ENCODE data around the gene SLC25A14. TPM values are rescaled to one million over a fixed set of nuclear protein-coding genes. Genes with fewer than 3 reads are reported as not detected.

Gene SLC25A14
- total RNA-seq, result 10 to 100 TPM; 10.6 to 13.8 TPM

- TF ChIP-seq CTCF (IDR thresholded peaks at IDR 0.05), result no peak
- no peaks in the 10 kb centered on the region for H3K9me3 ChIP-seq
- no peaks in the 10 kb centered on the region for H3K36me3 ChIP-seq
- DNase-seq (ENCODE audit: low spot score) (peak; percentile 2), ATAC-seq (ENCODE audit: insufficient number of reproducible peaks, low FRiP score, low read depth) (no peak)
- peak within 1 kb of the TSS; percentile 80 for H3K4me3 ChIP-seq
- H3K4me1 ChIP-seq (ENCODE audit: control insufficient read depth in 1 of 2, low read depth in 2 of 2), result no peaks in the 10 kb centered on the region
- H3K27me3 ChIP-seq (replicated peaks; ENCODE audit: insufficient read depth), result no peaks in the 10 kb centered on the region
- H3K27ac ChIP-seq, result peak within 1 kb of the TSS in 1 of 2 donors; percentile 14
Observed at GRCh38 chrX:130339408-130340222, at the start of gene SLC25A14. SLC25A14 (plus strand) TSS chrX:130339919; CDS start chrX:130340279, 360 bp downstream.

GRCh38 chrX:130295519-130296296, 44.0 kb upstream of the SLC25A14 start:
- no peak for ATAC-seq (ENCODE audit: insufficient number of reproducible peaks, low FRiP score, low read depth)
- Histone ChIP-seq H3K27ac (no peak overlapping the region), H3K36me3 (no peaks in the 10 kb centered on the region), H3K9me3 (no peaks in the 10 kb centered on the region), H3K27me3 (replicated peaks; ENCODE audit: insufficient read depth) (no peaks in the 10 kb centered on the region), H3K4me1 (ENCODE audit: control insufficient read depth in 1 of 2, low read depth in 2 of 2) (peaks cover 0 to 12% of the 10 kb centered on the region in 2 donors), H3K4me3 (no peak overlapping the region)
- TF ChIP-seq CTCF (IDR thresholded peaks at IDR 0.05), result no peak
- no peak for DNase-seq (ENCODE audit: low spot score)

- Histone ChIP-seq H3K36me3 (no peaks in the 10 kb centered on the region), H3K4me3 (no peak overlapping the region), H3K4me1 (ENCODE audit: control insufficient read depth in 1 of 2, low read depth in 2 of 2) (peaks cover 0 to 12% of the 10 kb centered on the region in 2 donors), H3K27me3 (replicated peaks; ENCODE audit: insufficient read depth) (no peaks in the 10 kb centered on the region), H3K9me3 (no peaks in the 10 kb centered on the region), H3K27ac (no peak overlapping the region)
- TF ChIP-seq CTCF (IDR thresholded peaks at IDR 0.05), result no peak
- DNase-seq (ENCODE audit: low spot score), result no peak
- ATAC-seq (ENCODE audit: insufficient number of reproducible peaks, low FRiP score, low read depth), result no peak
Observed at GRCh38 chrX:130296297-130296678, 43.4 kb upstream of the SLC25A14 start.

- TF ChIP-seq CTCF (IDR thresholded peaks at IDR 0.05), result no peak
- Histone ChIP-seq H3K4me3 (no peak overlapping the region), H3K9me3 (no peaks in the 10 kb centered on the region), H3K27me3 (replicated peaks; ENCODE audit: insufficient read depth) (no peaks in the 10 kb centered on the region), H3K36me3 (no peaks in the 10 kb centered on the region), H3K4me1 (ENCODE audit: control insufficient read depth in 1 of 2, low read depth in 2 of 2) (peaks cover 0 to 12% of the 10 kb centered on the region in 2 donors), H3K27ac (no peak overlapping the region)
- ATAC-seq (ENCODE audit: insufficient number of reproducible peaks, low FRiP score, low read depth) (no peak), DNase-seq (ENCODE audit: low spot score) (no peak)
Observed at GRCh38 chrX:130296743-130297142, 43.0 kb upstream of the SLC25A14 start.
